ENCODE measurements around the gene MOCS1. TPM values are rescaled to one million over a fixed set of nuclear protein-coding genes. Genes with fewer than 3 reads are reported as not detected.

Gene MOCS1
- total RNA-seq, 1 donor from 2014 or later: 18.4 TPM

DNA sequence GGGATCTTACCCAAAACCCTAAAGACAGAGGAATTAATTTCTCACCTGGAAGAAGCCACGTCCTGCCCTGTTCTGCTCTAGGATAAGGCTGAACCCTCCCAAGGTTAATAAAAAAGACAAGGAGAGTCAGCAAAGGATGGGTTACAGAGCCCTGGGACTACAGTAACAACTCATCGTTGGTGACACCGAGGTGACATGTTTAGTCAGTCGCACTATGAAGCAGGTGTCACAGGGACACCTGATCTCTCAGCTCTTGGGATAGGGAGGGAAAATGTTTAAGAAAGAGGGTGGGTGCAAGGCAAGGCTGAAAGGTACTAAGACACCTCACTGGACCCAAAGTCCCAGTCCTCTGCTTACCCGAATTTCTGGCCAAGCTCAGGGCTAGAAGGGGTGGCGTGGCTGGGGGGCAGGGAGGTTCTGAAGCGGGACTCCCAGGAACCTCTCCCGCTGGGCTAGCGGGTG lies 562 bp downstream of the MOCS1 start:
- TF ChIP-seq, protein P1, sequence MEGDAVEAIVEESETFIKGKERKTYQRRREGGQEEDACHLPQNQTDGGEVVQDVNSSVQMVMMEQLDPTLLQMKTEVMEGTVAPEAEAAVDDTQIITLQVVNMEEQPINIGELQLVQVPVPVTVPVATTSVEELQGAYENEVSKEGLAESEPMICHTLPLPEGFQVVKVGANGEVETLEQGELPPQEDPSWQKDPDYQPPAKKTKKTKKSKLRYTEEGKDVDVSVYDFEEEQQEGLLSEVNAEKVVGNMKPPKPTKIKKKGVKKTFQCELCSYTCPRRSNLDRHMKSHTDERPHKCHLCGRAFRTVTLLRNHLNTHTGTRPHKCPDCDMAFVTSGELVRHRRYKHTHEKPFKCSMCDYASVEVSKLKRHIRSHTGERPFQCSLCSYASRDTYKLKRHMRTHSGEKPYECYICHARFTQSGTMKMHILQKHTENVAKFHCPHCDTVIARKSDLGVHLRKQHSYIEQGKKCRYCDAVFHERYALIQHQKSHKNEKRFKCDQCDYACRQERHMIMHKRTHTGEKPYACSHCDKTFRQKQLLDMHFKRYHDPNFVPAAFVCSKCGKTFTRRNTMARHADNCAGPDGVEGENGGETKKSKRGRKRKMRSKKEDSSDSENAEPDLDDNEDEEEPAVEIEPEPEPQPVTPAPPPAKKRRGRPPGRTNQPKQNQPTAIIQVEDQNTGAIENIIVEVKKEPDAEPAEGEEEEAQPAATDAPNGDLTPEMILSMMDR (conservative IDR thresholded peaks at IDR 0.05): no peak

DNA sequence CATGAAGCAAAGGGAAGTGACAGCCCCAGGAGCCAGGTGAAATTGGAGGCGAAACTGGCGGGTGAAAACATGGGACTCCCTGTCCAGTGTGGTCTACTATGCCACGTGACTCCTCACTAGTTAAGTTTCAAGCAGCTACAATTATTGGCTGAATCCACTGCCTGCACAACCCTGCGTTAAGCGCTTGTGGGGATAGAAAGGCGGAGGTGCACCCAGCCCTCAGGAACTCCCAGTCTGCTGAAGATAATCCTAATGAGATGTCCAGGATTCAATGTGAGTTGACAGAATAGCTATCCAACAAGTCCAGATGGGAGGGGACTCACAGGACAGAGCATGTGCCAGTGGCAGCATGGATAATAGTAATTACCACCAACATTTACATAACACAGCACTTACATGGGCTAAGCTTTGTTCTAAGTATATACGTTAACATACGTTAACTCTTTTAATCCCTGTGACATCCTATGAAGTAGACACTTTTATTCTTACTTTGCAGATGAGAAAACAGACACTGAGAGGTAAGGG lies 1.8 kb downstream of the MOCS1 start:
- Mint-ChIP-seq H3K27me3 (ENCODE audit: low read depth) (no peaks in the 10 kb centered on the region), H3K4me3 (peak overlapping the region; percentile 91), H3K4me1 (peaks cover 29% of the 10 kb centered on the region), H3K36me3 (ENCODE audit: low read depth) (peaks cover 14% of the 10 kb centered on the region), H3K27ac (ENCODE audit: unreplicated experiment) (peak overlapping the region; percentile 97), H3K9me3 (no peaks in the 10 kb centered on the region)
- no peak for DNase-seq (ENCODE audit: low read depth, low spot score)
- TF ChIP-seq, protein P1 (conservative IDR thresholded peaks at IDR 0.05): no peak

More for the DNA sequence above, 562 bp downstream of the MOCS1 start:
- peak overlapping the region; percentile 92 for H3K27ac Mint-ChIP-seq (ENCODE audit: unreplicated experiment)
- peak overlapping the region; percentile 91 for H3K4me3 Mint-ChIP-seq
- H3K36me3 Mint-ChIP-seq (ENCODE audit: low read depth): peaks cover 8% of the 10 kb centered on the region
- H3K9me3 Mint-ChIP-seq: no peaks in the 10 kb centered on the region
- H3K27me3 Mint-ChIP-seq (ENCODE audit: low read depth): no peaks in the 10 kb centered on the region
- H3K4me1 Mint-ChIP-seq: peaks cover 36% of the 10 kb centered on the region
- no peak for DNase-seq (ENCODE audit: low read depth, low spot score)

DNA sequence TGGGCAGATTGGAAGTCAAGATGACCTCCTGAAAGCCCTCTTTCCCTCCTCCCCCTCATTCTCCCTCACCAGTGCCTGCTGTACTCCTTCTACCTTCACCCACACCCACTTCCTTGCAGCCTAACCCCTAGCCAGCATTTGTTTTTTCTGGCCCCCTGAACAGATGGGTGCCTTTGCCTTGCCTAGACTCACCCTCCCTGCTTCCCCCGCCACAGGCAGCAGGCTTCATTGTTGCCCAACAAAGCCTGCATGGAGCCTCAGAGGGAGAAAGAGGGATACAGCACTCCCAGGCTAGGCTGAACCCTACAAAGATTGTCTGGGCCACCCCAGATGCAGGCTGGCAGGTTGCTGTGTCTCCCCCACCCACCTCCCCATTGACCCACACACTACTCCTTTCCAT lies 2.7 kb downstream of the MOCS1 start:
- Mint-ChIP-seq H3K27ac (ENCODE audit: unreplicated experiment) (peak overlapping the region; percentile 97), H3K4me1 (peaks cover 29% of the 10 kb centered on the region), H3K4me3 (peak overlapping the region; percentile 91), H3K9me3 (no peaks in the 10 kb centered on the region), H3K27me3 (ENCODE audit: low read depth) (no peaks in the 10 kb centered on the region), H3K36me3 (ENCODE audit: low read depth) (peaks cover 14% of the 10 kb centered on the region)
- no peak for DNase-seq (ENCODE audit: low read depth, low spot score)
- TF ChIP-seq, protein P1 (conservative IDR thresholded peaks at IDR 0.05): no peak

DNA sequence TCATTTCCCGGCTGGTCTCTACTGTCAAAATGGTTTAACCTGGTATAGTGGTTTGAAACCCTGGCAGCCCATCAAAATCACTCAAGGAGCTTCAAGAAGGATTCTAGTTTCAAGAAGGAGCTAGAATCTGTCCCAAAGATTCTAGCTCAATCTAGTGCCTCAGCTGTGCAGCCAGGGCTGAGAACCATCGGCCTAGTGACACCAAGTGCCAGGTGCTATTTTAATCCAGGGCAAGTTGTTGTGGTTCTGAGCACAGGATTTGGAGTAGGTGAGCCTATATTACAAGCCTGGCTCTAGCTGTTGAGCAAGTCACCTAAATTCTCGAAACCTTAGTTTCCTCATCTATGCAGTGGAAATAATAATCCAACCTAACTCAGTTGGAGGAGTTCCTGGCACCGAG lies 3.7 kb downstream of the MOCS1 start:
- H3K27ac Mint-ChIP-seq (ENCODE audit: unreplicated experiment): no peak overlapping the region
- H3K4me1 Mint-ChIP-seq: peaks cover 29% of the 10 kb centered on the region
- TF ChIP-seq, protein P1 (conservative IDR thresholded peaks at IDR 0.05): no peak
- no peak for DNase-seq (ENCODE audit: low read depth, low spot score)
- no peaks in the 10 kb centered on the region for H3K27me3 Mint-ChIP-seq (ENCODE audit: low read depth)
- peaks cover 4% of the 10 kb centered on the region for H3K9me3 Mint-ChIP-seq
- peak overlapping the region; percentile 16 for H3K4me3 Mint-ChIP-seq
- H3K36me3 Mint-ChIP-seq (ENCODE audit: low read depth): peaks cover 20% of the 10 kb centered on the region

DNA sequence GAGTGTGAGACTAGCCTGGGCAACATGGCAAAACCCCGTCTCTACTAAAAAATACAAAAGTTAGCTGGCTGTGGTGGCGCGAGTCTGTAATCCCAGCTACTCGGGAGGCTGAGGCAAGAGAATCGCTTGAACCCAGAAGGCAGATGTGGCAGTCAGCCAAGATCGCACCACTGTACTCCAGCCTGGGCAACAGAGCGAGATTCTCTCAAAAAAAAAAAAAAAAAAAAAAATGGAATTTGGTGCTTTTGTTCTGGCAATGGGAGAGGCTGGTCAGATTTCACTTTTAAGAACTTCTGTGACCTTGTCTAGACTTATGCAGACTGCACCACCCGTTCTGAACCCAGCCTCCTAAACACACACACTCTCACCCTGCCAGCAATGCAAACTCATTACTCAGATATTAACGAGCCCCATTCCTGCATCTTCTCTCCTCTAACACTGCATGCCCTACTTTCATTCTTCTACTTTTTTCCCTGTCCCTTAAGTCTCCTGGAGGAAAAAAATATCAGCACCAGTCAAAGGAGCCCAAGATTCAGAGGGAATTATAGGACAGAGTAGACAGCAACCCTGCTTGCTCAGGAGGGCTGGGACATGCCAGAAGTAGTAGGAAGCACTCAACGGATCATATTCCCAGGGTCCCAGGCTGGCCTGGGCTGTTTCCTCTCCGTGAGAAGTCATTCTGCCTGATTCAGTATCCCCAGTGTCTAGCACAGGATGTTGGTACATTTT lies 4.4 kb downstream of the MOCS1 start:
- Mint-ChIP-seq H3K4me1 (peaks cover 29% of the 10 kb centered on the region), H3K4me3 (peak overlapping the region; percentile 16), H3K9me3 (peaks cover 4% of the 10 kb centered on the region), H3K36me3 (ENCODE audit: low read depth) (peaks cover 26% of the 10 kb centered on the region), H3K27ac (ENCODE audit: unreplicated experiment) (no peak overlapping the region), H3K27me3 (ENCODE audit: low read depth) (no peaks in the 10 kb centered on the region)
- DNase-seq (ENCODE audit: low read depth, low spot score): no peak
- TF ChIP-seq, protein P1 (conservative IDR thresholded peaks at IDR 0.05): no peak
